Left lung (tissue), 10 donors: ENCODE data around the gene CCDC86. TPM values are rescaled to one million over a fixed set of nuclear protein-coding genes. Genes with fewer than 3 reads are reported as not detected.
A peak's percentile ranks its signal among the peaks of the same experiment; 100 is the strongest.

Experiments used
- ATAC-seq: fragments of 200-7000 bp; cut with Tn5 transposase; one replicate; pipeline ENCODE4 v1.9.1; 2020; ENCODE audit warnings: moderate library complexity
- DNase-seq, 4 donors: peaks; one replicate each; pipeline ENCODE4 v3.0.0-alpha.2; 2013 to 2020
- H3K27ac ChIP-seq, 2 donors: fragments of 200-600 bp; sonication (generic) in 1 of 2; one replicate each; pipeline versions ENCODE4 v1.5.0 to v1.8.0; 2020 to 2021
- H3K27me3 ChIP-seq, 2 donors: fragments of 200-600 bp; sonication (generic) in 1 of 2; one replicate each; pipeline versions ENCODE4 v1.5.0 to v1.8.0; 2020 to 2021
- H3K36me3 ChIP-seq, 2 donors: fragments of 200-600 bp; sonication (generic) in 1 of 2; one replicate each; pipeline versions ENCODE4 v1.5.0 to v1.8.0; 2020 to 2021
- H3K4me1 ChIP-seq, 2 donors: fragments of 200-600 bp; one replicate each; pipeline ENCODE4 v1.8.0; 2021
- H3K4me3 ChIP-seq, 2 donors: fragments of 200-600 bp; sonication (generic) in 1 of 2; one replicate each; pipeline versions ENCODE4 v1.5.0 to v1.8.0; 2020 to 2021; ENCODE audit warnings: mild to moderate bottlenecking in 1 of 2
- H3K9me3 ChIP-seq, 2 donors: fragments of 200-600 bp; sonication (generic) in 1 of 2; one replicate each; pipeline versions ENCODE4 v1.5.0 to v1.8.0; 2020 to 2021
- CTCF ChIP-seq, 2 donors: fragments of 200-600 bp; sonication (generic) in 1 of 2; IDR thresholded peaks; one replicate each; pipeline versions ENCODE4 v1.5.0 to v1.8.0; 2021; ENCODE audit warnings: antibody characterized with exemption in 2 of 2
- intact Hi-C, 2 donors: fragments of 100-400 bp; cut with DNase I; formaldehyde crosslinking; loops; one replicate each; pipeline versions ENCODE4 v1.11.2 to v1.14.2; 2022
- polyA plus RNA-seq, 6 donors: library from polyadenylated mRNA; unstranded; fragments of 120-200 nt; gene quantifications; one replicate each; pipeline ENCODE4 v1.2.1, GENCODE V29; 2013; ENCODE audit not compliant: insufficient read length in 6 of 6
- total RNA-seq, 2 donors: library from RNA; stranded (reverse); fragmentation: NEBNext Ultra II Directional; extraction: Animal tissue kit (Norgen Biotek cat#: 25700); gene quantifications; one replicate each; pipeline ENCODE4 v1.2.1, GENCODE V29; 2021
- donor health status: DM: no; HTN: yes; CAD: no.
- donor health status: DM: no; HTN: no; CAD: no.

Gene CCDC86
- total and polyA plus RNA-seq, 8 donors, result 10.2 to 23.1 (median 16.5) TPM

- no peak for TF ChIP-seq CTCF (IDR thresholded peaks at IDR 0.05)
- ATAC-seq (no peak), DNase-seq (peak in 1 of 4 donors; percentile 53)
- H3K36me3 ChIP-seq, result no peaks in the 10 kb centered on the region
- intact Hi-C loops, result no loop called here
- H3K27me3 ChIP-seq, result peaks cover 0 to 23% of the 10 kb centered on the region in 2 donors
- H3K4me3 ChIP-seq, result no peak overlapping the region
- no peaks in the 10 kb centered on the region for H3K9me3 ChIP-seq
- no peak overlapping the region for H3K27ac ChIP-seq
- no peaks in the 10 kb centered on the region for H3K4me1 ChIP-seq
Measured at GRCh38 chr11:60797846-60798630, 43.9 kb upstream of the CCDC86 start.

GRCh38 chr11:60798631-60799030, 43.3 kb upstream of the CCDC86 start:
- intact Hi-C loops, result no loop called here
- no peak for ATAC-seq

GRCh38 chr11:60801194-60801593, 40.7 kb upstream of the CCDC86 start:
- intact Hi-C loops, result no loop called here
- Histone ChIP-seq H3K27me3 (peaks cover 0 to 23% of the 10 kb centered on the region in 2 donors), H3K36me3 (no peaks in the 10 kb centered on the region), H3K9me3 (no peaks in the 10 kb centered on the region), H3K4me3 (no peak overlapping the region), H3K4me1 (no peaks in the 10 kb centered on the region), H3K27ac (no peak overlapping the region)
- no peak for ATAC-seq
- no peak for DNase-seq
- no peak for TF ChIP-seq CTCF (IDR thresholded peaks at IDR 0.05)

More at GRCh38 chr11:60798631-60799030, 43.3 kb upstream of the CCDC86 start:
- H3K9me3 ChIP-seq, result no peaks in the 10 kb centered on the region
- H3K4me1 ChIP-seq, result no peaks in the 10 kb centered on the region
- no peak overlapping the region for H3K27ac ChIP-seq
- no peak for TF ChIP-seq CTCF (IDR thresholded peaks at IDR 0.05)
- no peak for DNase-seq
- H3K4me3 ChIP-seq, result no peak overlapping the region
- no peaks in the 10 kb centered on the region for H3K36me3 ChIP-seq
- peaks cover 0 to 23% of the 10 kb centered on the region in 2 donors for H3K27me3 ChIP-seq

- Histone ChIP-seq H3K27ac (no peak overlapping the region), H3K4me3 (no peak overlapping the region), H3K9me3 (no peaks in the 10 kb centered on the region), H3K4me1 (no peaks in the 10 kb centered on the region), H3K36me3 (no peaks in the 10 kb centered on the region), H3K27me3 (peaks cover 0 to 22% of the 10 kb centered on the region in 2 donors)
- intact Hi-C loops, result no loop called here
- DNase-seq, result no peak
- no peak for TF ChIP-seq CTCF (IDR thresholded peaks at IDR 0.05)
- ATAC-seq, result no peak
Measured at GRCh38 chr11:60803273-60803936, 38.5 kb upstream of the CCDC86 start.

GRCh38 chr11:60809249-60809648, 32.7 kb upstream of the CCDC86 start:
- no peaks in the 10 kb centered on the region for H3K36me3 ChIP-seq
- H3K4me1 ChIP-seq, result no peaks in the 10 kb centered on the region
- ATAC-seq (no peak), DNase-seq (no peak)
- TF ChIP-seq CTCF (IDR thresholded peaks at IDR 0.05), result no peak
- intact Hi-C loops, result no loop called here
- H3K27ac ChIP-seq, result no peak overlapping the region
- H3K27me3 ChIP-seq, result peaks cover 4 to 39% of the 10 kb centered on the region in 2 donors
- H3K9me3 ChIP-seq, result no peaks in the 10 kb centered on the region
- H3K4me3 ChIP-seq, result no peak overlapping the region
